DOHH2 (cell line): ENCODE data around the gene CERK.

Experiments used
- H3F3A ChIP-seq: fragments of 200-600 bp; sonication (generic), shearing (Covaris generic); 2 replicates; pipeline ENCODE4 v1.6.0; 2016; ENCODE audit warnings: antibody characterized with exemption, mild to moderate bottlenecking; ENCODE audit not compliant: control insufficient read depth, insufficient read depth
- H3K27ac ChIP-seq: fragments of 200-600 bp; sonication (generic); 2 replicates; pipeline ENCODE4 v1.5.1; 2014; ENCODE audit warnings: low read depth, mild to moderate bottlenecking, low read length, moderate library complexity
- H3K27me3 ChIP-seq: fragments of 200-600 bp; sonication (generic); 2 replicates; pipeline ENCODE4 v1.6.1; 2014; ENCODE audit warnings: mild to moderate bottlenecking, low read length, mixed read lengths; ENCODE audit not compliant: control insufficient read depth
- H3K36me3 ChIP-seq: fragments of 200-600 bp; sonication (generic); 2 replicates; pipeline ENCODE4 v1.6.1; 2014; ENCODE audit warnings: mild to moderate bottlenecking, low read length, moderate library complexity, mixed read lengths; ENCODE audit not compliant: control insufficient read depth
- H3K4me1 ChIP-seq: fragments of 200-600 bp; sonication (generic); 2 replicates; pipeline ENCODE4 v1.6.1; 2014; ENCODE audit warnings: mild to moderate bottlenecking, low read length, mixed read lengths; ENCODE audit not compliant: control insufficient read depth
- H3K4me2 ChIP-seq: fragments of 200-600 bp; sonication (generic); 2 replicates; pipeline ENCODE4 v1.6.0; 2014; ENCODE audit warnings: mild to moderate bottlenecking, low read length, moderate library complexity
- H3K4me3 ChIP-seq: fragments of 200-600 bp; sonication (generic); 2 replicates; pipeline ENCODE4 v1.5.1; 2014; ENCODE audit warnings: mild to moderate bottlenecking, low read length, mixed read lengths
- H3K79me2 ChIP-seq: fragments of 200-600 bp; sonication (generic); 2 replicates; pipeline ENCODE4 v1.6.1; 2014; ENCODE audit warnings: mild to moderate bottlenecking, low read length, mixed read lengths; ENCODE audit not compliant: control insufficient read depth
- H3K9me2 ChIP-seq: fragments of 200-600 bp; sonication (generic); replicated peaks from 2 replicates; pipeline ENCODE4 v1.6.1; 2014; ENCODE audit warnings: mild to moderate bottlenecking, low read length, mixed read lengths; ENCODE audit not compliant: control insufficient read depth
- H3K9me3 ChIP-seq: fragments of 200-600 bp; sonication (generic); 2 replicates; pipeline ENCODE4 v1.6.1; 2014; ENCODE audit warnings: antibody characterized with exemption, low read length, mixed read lengths; ENCODE audit not compliant: control insufficient read depth, insufficient read depth
- H4K20me1 ChIP-seq: fragments of 200-600 bp; sonication (generic); 2 replicates; pipeline ENCODE4 v1.6.0; 2014; ENCODE audit warnings: low read depth, mild to moderate bottlenecking, antibody characterized with exemption, low read length, moderate library complexity; ENCODE audit not compliant: control insufficient read depth, insufficient read depth
- CTCF ChIP-seq: fragments of 200-600 bp; sonication (generic); IDR thresholded peaks from one replicate; pipeline ENCODE4 v1.5.1; 2014; ENCODE audit warnings: antibody characterized with exemption, mild to moderate bottlenecking, low read depth, low read length; ENCODE audit not compliant: poor library complexity, severe bottlenecking
- EZH2phosphoT487 ChIP-seq: fragments of 200-600 bp; sonication (generic); IDR thresholded peaks from 2 replicates; pipeline ENCODE4 v1.6.1; 2017; ENCODE audit warnings: borderline replicate concordance, mild to moderate bottlenecking, antibody characterized with exemption, low read length, moderate library complexity, mixed read lengths

CERK gene

DNA sequence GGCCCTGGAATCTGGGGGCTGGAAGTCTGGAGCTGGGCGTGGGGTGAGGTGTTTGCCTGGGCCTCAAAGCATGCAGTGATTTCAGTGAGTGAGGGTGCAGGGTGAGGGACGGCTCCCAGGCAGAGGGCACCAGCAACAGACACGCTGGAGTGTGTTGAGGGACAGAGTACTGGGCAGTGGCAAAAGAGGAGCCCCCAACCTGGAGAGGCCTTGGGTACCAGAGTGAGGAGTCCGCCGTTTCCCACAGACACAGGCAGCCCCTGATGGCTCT, 12.4 kb upstream of the CERK start:
- H3K27me3 ChIP-seq: 0 out of 2 replicates have a peak, but pooled peaks cover 10% of the 10 kb centered on the region
- no peaks in the 10 kb centered on the region for H3K79me2 ChIP-seq
- H3K9me3 ChIP-seq: peaks cover under 1% of the 10 kb centered on the region; the same call in 1 of the 2 replicates
- H3K4me2 ChIP-seq: no peak overlapping the region
- peaks cover 22% of the 10 kb centered on the region for H3K4me1 ChIP-seq
- H3F3A ChIP-seq: no peaks in the 10 kb centered on the region
- H3K4me3 ChIP-seq: no peak overlapping the region
- H3K27ac ChIP-seq: no peak overlapping the region
- H4K20me1 ChIP-seq: no peaks in the 10 kb centered on the region
- no peaks in the 10 kb centered on the region for H3K36me3 ChIP-seq
- H3K9me2 ChIP-seq: no peaks in the 10 kb centered on the region
- TF ChIP-seq EZH2phosphoT487: no peak
- no peak for TF ChIP-seq CTCF

DNA sequence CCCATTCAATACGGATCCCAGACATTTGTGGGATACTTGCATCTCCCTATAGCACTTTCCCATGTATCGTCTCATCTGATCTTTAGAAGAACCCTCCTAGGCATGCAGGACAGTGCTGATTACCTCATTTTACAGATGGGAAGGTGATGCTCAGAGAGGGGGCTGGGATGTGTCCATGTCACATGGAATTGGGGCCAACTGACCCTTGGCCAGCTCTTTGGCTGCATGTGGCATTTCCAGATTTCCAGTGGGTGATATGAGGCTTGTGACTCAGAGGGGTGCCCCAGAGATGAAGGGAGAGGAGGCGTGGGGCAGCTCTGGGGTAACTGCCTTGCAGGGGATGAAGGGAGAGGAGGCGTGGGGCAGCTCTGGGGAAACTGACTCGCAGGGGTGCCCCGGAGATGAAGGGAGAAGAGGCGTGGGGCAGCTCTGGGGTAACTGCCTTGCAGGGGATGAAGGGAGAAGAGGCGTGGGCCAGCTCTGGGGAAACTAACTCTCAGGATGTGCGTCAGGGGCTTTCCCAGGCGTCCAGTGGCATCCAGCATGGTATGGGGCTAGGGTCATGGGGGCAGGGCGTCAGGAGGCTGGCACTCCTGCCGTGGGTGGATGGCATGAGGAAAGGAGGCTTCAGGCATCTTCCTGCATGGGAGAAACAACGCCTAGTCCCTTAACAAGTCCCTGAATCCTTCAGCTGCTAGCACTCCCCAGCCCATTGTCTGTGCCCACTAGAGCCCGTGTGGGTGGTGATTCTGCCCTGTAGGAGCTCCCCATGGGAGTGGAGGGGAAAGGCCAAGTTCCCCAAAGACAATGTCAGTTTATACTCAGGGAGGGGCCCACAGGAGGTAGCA, 11.9 kb upstream of the CERK start:
- no peak for TF ChIP-seq CTCF
- no peak for TF ChIP-seq EZH2phosphoT487
- Histone ChIP-seq H3K27ac (no peak overlapping the region), H4K20me1 (no peaks in the 10 kb centered on the region)

GRCh38 chr22:46748908-46749675, 11.0 kb upstream of the CERK start:
- Histone ChIP-seq H3K9me2 (no peaks in the 10 kb centered on the region), H3K4me2 (peak overlapping the region; percentile 43), H3K27ac (no peak overlapping the region), H3K9me3 (no peaks in the 10 kb centered on the region), H3F3A (no peaks in the 10 kb centered on the region), H3K27me3 (0 out of 2 replicates have a peak, but pooled peaks cover 10% of the 10 kb centered on the region), H3K36me3 (no peaks in the 10 kb centered on the region), H4K20me1 (no peaks in the 10 kb centered on the region), H3K79me2 (no peaks in the 10 kb centered on the region), H3K4me3 (0 out of 2 replicates have a peak overlapping the region, but pooled peaks have one; percentile 12), H3K4me1 (peaks cover 17% of the 10 kb centered on the region)
- TF ChIP-seq EZH2phosphoT487: no peak
- no peak for TF ChIP-seq CTCF

More for the DNA sequence above, 11.9 kb upstream of the CERK start:
- H3K36me3 ChIP-seq: no peaks in the 10 kb centered on the region
- no peaks in the 10 kb centered on the region for H3K9me2 ChIP-seq
- 0 out of 2 replicates have a peak, but pooled peaks cover 10% of the 10 kb centered on the region for H3K27me3 ChIP-seq
- H3K4me2 ChIP-seq: peak overlapping the region; percentile 43
- no peaks in the 10 kb centered on the region for H3K9me3 ChIP-seq
- peaks cover 22% of the 10 kb centered on the region for H3K4me1 ChIP-seq
- no peak overlapping the region for H3K4me3 ChIP-seq
- H3K79me2 ChIP-seq: no peaks in the 10 kb centered on the region
- H3F3A ChIP-seq: no peaks in the 10 kb centered on the region
